ENCODE results near the gene DTNA.

Gene DTNA

GRCh38 chr18:34805878-34806351, 95.8 kb downstream of the DTNA start:
- Histone ChIP-seq H3K27me3 (ENCODE audit: insufficient read depth, low read length) (no peaks in the 10 kb centered on the region), H4K20me1 (ENCODE audit: insufficient read depth, low read length) (no peaks in the 10 kb centered on the region), H3K27ac (ENCODE audit: low read depth, low read length, poor library complexity, severe bottlenecking) (no peak overlapping the region), H3K36me3 (ENCODE audit: insufficient read depth, low read length) (no peaks in the 10 kb centered on the region), H3K9me3 (ENCODE audit: low read length) (no peaks in the 10 kb centered on the region), H3K79me2 (ENCODE audit: insufficient read depth, low read length) (no peaks in the 10 kb centered on the region), H3F3A (ENCODE audit: insufficient read depth, low read length) (no peaks in the 10 kb centered on the region), H3K4me1 (ENCODE audit: insufficient read depth, low read length, severe bottlenecking) (no peaks in the 10 kb centered on the region), H3K9ac (ENCODE audit: low read length) (no peak overlapping the region), H3K9me2 (ENCODE audit: low read depth, low read length) (no peaks in the 10 kb centered on the region), H3K4me3 (ENCODE audit: low read depth, low read length, poor library complexity, severe bottlenecking) (no peak overlapping the region), H3K4me2 (ENCODE audit: low read length) (no peak overlapping the region), H2AFZ (ENCODE audit: low read length) (no peak overlapping the region)
- TF ChIP-seq EZH2 (IDR thresholded peaks at IDR 0.05; ENCODE audit: borderline replicate concordance, low read length): no peak
- TF ChIP-seq CTCF (IDR thresholded peaks at IDR 0.05; ENCODE audit: low read length): no peak

GRCh38 chr18:34806527-34806926, 96.4 kb downstream of the DTNA start:
- Histone ChIP-seq H3K4me3 (ENCODE audit: low read depth, low read length, poor library complexity, severe bottlenecking) (no peak overlapping the region), H3K9ac (ENCODE audit: low read length) (no peak overlapping the region), H3K79me2 (ENCODE audit: insufficient read depth, low read length) (no peaks in the 10 kb centered on the region), H4K20me1 (ENCODE audit: insufficient read depth, low read length) (no peaks in the 10 kb centered on the region), H3K36me3 (ENCODE audit: insufficient read depth, low read length) (no peaks in the 10 kb centered on the region), H3K27ac (ENCODE audit: low read depth, low read length, poor library complexity, severe bottlenecking) (no peak overlapping the region), H3K9me2 (ENCODE audit: low read depth, low read length) (no peaks in the 10 kb centered on the region), H3K9me3 (ENCODE audit: low read length) (no peaks in the 10 kb centered on the region), H2AFZ (ENCODE audit: low read length) (no peak overlapping the region), H3F3A (ENCODE audit: insufficient read depth, low read length) (no peaks in the 10 kb centered on the region), H3K4me2 (ENCODE audit: low read length) (no peak overlapping the region), H3K4me1 (ENCODE audit: insufficient read depth, low read length, severe bottlenecking) (no peaks in the 10 kb centered on the region), H3K27me3 (ENCODE audit: insufficient read depth, low read length) (no peaks in the 10 kb centered on the region)
- TF ChIP-seq CTCF (IDR thresholded peaks at IDR 0.05; ENCODE audit: low read length): no peak
- TF ChIP-seq EZH2 (IDR thresholded peaks at IDR 0.05; ENCODE audit: borderline replicate concordance, low read length): no peak

- TF ChIP-seq CTCF (IDR thresholded peaks at IDR 0.05; ENCODE audit: low read length): no peak
- no peak for TF ChIP-seq EZH2 (IDR thresholded peaks at IDR 0.05; ENCODE audit: borderline replicate concordance, low read length)
- no peak overlapping the region for H2AFZ ChIP-seq (ENCODE audit: low read length)
- no peaks in the 10 kb centered on the region for H4K20me1 ChIP-seq (ENCODE audit: insufficient read depth, low read length)
- H3K27me3 ChIP-seq (ENCODE audit: insufficient read depth, low read length): no peaks in the 10 kb centered on the region
- H3K4me2 ChIP-seq (ENCODE audit: low read length): no peak overlapping the region
- no peak overlapping the region for H3K27ac ChIP-seq (ENCODE audit: low read depth, low read length, poor library complexity, severe bottlenecking)
- no peak overlapping the region for H3K9ac ChIP-seq (ENCODE audit: low read length)
- H3K9me2 ChIP-seq (ENCODE audit: low read depth, low read length): no peaks in the 10 kb centered on the region
- no peak overlapping the region for H3K4me3 ChIP-seq (ENCODE audit: low read depth, low read length, poor library complexity, severe bottlenecking)
- no peaks in the 10 kb centered on the region for H3K9me3 ChIP-seq (ENCODE audit: low read length)
- no peaks in the 10 kb centered on the region for H3K36me3 ChIP-seq (ENCODE audit: insufficient read depth, low read length)
- no peaks in the 10 kb centered on the region for H3K4me1 ChIP-seq (ENCODE audit: insufficient read depth, low read length, severe bottlenecking)
- H3K79me2 ChIP-seq (ENCODE audit: insufficient read depth, low read length): no peaks in the 10 kb centered on the region
- no peaks in the 10 kb centered on the region for H3F3A ChIP-seq (ENCODE audit: insufficient read depth, low read length)
Measured at GRCh38 chr18:34807106-34807796, 97.2 kb downstream of the DTNA start.

Data from OCI-LY1 (cell line).